Midbrain (tissue), 1 donor: Measurements from ENCODE around the gene CACNA1A.
"Not testable (repeated sequence)": the region's sequence is repeated elsewhere in the genome, so short reads cannot be mapped to it uniquely, and the experiment has no call there.

Experiments
- DNase-seq: peaks from one replicate; lab custom pipeline; 2025; lab: John Stamatoyannopoulos, UW

Gene CACNA1A

DNA sequence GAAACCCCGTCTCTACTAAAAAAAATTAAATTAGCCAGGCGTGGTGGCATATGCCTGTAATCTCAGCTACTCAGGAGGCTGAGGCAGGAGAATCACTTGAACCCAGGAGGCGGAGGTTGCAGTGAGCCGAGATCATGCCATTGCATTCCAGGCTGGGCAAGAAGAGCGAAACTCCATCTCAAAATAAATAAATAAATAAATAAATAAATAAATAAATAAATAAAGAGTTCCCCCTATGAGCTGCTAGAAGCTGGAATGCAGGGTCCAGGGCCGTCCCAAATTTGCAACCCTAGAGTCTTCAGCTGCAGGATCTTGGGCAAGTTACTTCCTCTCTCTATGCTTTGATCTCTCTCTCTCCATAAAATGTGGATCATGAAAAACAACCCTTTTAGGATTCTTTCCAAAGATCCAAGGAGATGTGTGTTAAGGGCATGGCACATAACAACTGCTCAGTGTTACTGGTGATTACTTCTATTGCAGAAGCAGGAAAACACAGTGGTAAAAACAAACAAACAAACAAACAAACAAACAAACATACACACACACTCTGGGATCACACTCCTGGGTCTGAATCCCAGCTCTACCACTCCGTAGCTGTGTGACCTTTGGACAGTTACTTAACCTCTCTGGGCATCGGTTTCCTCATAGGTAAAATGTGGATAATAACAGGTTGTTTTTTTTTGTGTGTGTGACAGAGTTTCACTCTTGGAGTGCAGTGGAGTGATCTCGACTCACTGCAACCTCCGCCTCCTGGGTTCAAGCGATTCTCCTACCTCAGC is 78.8 kb downstream of the CACNA1A start:
- DNase-seq = no peak

DNA sequence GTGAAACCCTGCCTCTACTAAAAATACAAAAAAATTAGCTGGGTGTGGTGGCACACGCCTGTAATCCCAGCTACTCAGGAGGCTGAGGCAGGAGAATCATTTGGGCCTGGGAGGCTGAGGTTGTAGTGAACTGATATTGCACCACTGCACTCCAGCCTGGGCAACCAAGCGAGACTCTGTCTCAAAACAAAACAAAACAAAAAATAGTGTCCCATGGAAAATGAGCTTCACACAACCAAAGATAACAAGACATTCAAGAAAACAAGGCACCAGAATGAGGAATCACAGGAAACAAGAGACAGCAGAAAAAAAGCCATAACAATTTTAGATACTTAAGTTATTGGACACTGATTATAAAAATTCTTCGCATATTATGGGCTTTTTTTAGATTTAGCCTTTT is 80.4 kb downstream of the CACNA1A start:
- not testable (repeated sequence) for DNase-seq

DNA sequence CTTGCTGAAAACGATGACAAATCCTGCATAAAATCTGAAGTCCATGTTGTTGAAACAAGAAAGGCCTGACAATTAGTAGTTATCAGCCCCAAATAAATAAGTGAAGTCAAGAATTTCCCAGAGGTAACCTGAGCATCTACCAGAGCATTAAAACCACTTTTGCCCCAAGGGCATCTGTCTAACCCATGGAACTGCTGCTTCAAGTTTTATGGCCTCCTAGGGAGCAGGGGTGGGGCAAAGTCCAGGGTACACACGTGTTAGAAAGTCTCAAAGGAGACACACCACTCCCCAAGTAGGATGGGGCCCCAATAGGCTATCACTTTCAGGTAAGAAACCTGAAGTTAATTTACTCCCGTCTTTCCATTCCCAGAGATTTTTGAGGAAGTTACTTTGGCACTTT is 81.1 kb downstream of the CACNA1A start:
- DNase-seq = no peak

DNA sequence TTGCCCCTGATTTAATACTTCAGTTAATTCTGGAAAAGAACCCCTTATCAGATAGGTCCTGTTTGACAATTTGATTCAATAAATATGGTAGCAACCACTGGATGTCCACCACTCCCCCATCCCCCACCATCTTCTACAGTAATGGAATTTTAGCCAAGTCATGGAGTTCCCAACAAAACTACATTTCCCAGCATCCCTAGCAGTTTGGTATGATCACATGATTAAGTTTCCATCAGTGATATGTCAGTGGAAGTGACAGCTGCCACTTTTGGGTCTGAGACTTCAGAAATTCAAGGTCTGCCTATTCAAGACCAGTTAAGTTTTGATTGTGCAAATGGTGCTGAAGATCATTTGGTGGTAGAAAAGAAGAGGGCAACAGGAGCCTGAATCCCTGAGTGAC is 85.5 kb downstream of the CACNA1A start:
- no peak for DNase-seq

DNA sequence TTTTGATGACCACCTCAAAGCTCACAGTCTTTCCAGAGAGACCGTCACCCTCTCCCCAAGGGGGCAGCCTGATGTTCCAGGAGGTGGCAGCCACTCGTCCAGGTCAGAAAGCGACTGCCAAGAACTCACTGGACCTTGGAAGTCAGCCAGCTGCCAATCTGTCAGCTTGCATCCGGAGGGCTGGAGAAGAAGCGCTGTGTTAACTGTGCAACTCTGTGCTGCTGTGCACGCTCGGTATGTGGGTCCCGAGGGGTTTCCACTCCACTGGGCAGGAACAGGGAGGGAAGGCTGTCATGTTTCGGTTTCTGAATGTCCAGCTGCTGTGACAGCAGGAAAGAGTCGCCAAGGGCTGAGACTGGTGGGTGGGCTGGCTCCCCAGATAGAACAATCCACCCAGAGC is 89.2 kb downstream of the CACNA1A start:
- no peak for DNase-seq

DNA sequence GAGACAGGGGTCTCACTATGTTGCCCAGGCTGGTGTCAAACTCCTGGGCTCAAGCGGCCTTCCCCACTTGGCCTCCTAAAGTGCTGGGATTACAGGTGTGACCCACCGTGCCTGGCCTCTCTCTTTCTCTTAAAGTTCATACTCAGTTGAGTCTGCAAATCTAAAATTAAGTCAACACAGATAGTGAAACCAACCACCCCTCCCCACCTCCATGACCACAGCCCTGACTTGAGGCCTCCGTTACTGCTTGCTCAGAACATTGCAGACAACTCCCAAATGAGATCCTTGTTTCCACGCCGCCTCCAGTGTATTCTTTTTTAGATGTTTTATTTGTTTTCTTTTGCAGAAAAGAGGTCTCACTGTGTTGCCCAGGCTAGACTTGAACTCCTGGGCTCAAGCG is 94.4 kb downstream of the CACNA1A start:
- DNase-seq = no peak

DNA sequence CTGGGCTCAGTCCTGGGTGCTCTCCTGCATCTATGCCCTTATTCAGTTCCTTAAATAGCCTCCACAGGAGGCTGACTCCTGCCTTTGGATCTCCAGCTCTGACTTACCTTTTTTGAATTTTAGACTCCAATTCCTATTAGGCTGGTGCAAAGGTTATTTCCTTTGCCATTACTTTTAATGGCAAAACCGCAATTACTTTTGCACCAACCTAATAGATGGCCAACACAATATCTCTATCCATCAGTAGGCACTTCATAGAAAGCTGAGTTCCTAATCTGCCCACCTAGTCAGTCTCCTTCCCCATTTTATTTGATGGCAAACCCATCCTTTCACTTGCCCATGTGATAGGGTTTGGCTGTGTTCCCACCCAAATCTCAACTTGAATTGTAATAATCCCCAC is 95.3 kb downstream of the CACNA1A start:
- no peak for DNase-seq

DNA sequence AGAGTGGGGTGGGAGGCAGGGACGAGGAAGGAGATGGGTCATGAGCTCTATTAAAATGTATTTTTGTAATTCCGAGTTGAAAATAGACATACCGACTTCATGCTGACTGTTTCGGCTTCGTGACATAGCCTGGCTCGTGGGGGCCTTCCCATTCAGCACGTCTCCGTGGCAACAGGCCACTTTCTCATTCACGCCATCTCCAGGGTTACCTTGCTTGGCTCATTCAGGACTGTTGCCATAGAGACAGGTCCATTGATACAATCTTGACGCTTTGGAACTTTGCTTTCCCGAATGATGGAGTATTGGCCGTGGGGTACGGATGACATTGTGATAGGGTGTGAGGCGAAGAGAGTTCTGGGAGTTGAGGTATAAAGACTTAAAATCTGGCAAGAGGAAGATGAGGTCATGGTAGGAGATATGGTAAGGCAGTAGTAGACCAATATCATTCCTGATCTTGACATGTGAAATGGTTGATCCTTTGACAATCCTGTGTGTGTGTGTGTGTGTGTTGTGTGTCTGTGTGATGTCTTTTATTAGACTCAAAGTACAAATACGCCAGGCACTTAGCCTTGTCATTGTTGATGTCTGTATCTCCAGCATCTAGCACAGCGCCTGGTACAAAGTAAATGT is 97.3 kb downstream of the CACNA1A start:
- DNase-seq = no peak

DNA sequence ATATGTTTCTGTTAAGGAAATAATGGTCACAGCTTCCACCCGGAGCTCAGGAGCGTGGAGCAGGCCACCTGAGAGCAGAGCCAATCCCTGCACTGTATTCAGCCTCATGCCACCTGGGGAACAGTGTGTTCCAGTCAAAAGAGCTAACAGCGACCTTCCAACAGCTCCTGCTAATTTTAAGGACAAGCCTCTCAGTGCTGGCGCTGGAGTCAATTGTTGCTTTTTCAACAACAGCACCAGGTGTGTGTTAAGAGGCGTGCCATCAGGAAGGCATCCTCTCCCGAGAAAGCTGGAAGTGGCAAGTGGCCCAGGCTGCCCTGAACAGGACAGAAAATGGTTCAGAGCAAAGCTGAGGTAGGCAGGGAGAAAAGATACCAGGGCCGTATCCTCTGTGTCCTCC is 102.0 kb downstream of the CACNA1A start:
- DNase-seq = no peak

DNA sequence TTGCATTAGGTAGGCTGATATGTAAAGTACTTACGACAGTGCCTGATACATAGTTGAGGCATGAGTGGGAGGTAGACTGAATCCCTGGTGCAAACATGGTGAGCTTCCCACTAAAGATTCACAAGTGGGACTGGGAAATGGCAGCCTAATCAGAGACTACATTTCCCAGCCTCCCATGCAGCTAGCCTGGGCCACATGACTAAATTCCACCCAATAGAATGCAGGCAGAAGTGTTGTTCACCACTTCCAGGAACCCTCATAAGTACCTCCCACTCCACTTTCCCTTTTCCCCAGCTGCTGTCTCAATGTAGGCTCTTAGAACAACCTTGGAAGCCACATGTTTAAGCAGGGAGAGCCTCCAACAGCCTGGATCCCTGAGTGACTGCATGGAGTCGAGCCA is 104.9 kb downstream of the CACNA1A start:
- no peak for DNase-seq

DNA sequence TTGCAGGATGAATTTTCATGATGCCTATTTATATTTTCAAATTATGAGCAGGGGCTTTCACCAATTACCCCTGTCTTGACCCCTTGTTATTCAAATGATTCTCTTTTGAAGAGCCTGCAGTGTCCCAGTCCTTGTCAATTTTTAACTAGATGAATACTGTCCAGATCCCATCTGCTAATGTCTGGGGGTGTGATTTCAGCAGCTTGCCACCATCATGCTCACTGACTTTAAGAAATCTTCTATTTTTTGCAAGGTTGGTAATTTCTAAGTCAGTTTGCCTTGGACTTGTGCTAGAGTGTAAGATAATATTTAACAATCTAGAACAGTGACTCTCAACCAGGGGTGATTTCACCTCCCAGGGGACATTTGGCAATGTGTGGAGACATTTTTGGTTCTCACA is 106.0 kb downstream of the CACNA1A start:
- no peak for DNase-seq

DNA sequence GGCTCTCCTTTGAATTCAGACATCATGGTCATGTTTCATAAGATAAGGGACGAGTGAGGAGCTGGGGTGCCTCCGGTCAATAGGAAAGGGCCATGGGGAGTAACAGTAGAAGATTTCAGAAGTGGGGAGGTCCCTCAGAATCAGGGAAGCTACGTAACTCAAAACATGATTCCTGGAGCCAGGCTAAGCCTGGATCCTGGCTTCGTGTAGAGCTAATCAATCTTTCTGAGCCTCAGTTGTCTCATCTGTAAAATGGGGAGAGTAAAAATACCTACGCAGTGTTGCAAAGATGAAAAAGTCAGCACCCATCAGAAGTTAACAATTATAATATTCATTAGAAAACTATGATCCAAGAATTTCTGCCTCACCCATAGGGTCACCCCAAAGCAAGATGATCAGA is 106.5 kb downstream of the CACNA1A start:
- no peak for DNase-seq

DNA sequence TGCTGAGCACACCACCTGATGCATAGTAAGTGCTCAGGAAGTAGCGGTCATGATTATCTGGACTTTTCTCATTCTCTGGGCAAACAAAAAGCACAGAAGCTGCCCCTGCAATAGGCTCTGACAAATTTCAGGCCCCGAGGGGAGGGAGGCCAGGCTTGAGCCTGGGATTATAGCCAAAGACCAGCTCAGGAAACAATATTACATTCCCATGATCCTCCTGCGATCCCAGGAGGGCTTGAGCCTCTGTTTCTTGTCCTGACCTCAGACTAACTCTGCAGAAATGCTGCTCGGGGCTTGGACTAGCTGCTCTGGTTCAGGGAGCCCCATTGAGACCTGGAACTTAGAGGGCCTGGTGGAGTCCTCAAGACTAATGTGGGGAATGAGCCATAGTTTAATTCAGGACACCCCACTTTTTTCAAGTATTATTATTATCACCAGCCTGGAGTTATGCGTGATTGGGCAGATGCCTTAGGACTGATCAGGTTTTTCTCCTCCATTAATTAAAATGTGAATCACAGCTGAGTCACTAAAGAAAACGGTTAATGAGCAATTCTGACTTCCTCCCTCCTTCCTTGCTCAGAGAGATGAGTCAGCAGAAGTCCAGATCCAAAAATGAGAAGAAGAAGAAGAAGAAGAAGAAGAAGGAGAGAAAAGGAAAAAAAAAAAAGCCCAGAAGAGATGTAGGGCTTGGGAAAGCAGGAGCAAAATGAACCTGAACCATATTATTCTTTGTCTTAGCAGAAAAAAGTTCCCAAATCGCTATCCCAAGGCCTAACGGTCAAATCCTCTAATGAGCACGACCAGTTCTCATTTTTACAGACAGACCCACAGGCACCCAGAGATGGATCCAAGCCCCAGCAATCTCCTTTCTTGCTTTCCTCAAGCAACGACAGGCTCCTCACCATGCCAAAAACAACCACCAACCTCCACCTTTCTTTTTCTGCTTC is 107.2 kb downstream of the CACNA1A start:
- DNase-seq = no peak

DNA sequence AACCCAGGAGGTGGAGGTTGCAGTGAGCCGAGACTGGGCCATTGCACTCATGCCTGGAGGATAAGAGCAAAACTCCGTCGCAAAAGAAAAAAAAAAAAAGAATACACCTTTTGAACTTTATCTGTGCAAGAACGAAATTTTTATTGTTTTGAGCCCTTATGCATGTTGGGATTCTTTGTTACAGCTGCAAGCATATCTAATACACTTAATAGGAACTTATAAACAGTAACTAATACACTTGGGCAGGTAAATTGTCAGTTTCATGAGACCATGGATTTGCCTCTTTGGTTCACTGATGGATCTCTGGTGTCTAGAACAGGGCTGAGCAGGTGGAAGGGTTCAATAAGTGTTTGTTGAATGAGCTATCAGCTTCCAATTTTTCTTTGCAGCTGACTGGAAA is 108.1 kb downstream of the CACNA1A start:
- no peak for DNase-seq

DNA sequence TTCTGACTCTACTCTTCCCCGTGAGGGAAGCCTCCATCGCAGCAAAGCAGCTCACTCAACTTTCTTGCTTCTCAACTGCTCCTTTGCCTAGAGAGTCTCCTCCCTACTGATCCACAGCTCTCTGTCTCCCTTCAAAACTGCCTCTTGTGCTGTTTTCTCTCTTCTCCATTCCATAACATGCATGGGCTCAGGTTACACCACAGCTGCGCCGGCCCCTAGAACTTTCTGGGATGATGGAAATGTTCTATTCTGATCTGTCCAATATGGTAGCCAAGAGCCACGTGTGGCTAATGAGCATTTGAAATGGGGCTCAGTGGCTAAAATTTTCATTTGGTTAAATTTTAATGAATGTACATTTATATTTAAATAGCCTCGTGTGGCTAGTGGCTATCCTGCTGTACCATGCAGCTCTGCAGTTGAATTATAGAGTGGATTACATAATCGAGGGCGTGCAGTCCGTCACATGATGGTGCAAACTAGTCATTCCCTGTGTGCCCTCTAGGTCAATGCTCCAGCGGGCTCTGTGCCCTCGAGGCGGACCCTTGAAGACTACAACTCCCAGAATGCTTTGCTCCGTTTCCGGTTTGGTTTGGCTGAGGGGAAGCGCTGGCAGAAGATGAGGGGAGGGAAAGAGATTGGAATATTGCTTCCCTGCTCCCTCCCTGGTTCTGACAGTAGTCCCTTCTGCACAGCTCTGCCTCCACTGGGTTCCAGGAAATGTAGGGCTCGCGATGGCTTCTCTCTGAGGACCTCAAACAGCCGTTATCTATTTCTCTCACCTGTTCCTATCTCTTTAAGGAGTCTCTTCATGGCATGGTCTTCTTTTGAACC is 109.8 kb downstream of the CACNA1A start:
- DNase-seq = peak; percentile 39

DNA sequence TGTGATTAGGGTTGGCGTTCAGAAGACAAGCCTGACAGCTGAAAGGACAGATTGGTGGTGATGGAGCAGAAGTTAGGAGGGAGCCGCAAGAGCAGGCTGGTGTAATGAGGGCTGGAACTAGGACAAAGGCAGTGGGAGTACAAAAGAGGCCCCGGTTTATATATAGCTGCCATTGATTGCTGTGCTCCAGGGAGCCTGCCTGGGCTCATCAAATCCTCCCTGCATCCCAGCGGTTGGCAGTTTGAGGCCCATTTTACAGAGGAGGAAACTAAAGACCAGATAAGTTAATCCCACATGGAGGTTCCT is 123.7 kb downstream of the CACNA1A start:
- DNase-seq = no peak

DNA sequence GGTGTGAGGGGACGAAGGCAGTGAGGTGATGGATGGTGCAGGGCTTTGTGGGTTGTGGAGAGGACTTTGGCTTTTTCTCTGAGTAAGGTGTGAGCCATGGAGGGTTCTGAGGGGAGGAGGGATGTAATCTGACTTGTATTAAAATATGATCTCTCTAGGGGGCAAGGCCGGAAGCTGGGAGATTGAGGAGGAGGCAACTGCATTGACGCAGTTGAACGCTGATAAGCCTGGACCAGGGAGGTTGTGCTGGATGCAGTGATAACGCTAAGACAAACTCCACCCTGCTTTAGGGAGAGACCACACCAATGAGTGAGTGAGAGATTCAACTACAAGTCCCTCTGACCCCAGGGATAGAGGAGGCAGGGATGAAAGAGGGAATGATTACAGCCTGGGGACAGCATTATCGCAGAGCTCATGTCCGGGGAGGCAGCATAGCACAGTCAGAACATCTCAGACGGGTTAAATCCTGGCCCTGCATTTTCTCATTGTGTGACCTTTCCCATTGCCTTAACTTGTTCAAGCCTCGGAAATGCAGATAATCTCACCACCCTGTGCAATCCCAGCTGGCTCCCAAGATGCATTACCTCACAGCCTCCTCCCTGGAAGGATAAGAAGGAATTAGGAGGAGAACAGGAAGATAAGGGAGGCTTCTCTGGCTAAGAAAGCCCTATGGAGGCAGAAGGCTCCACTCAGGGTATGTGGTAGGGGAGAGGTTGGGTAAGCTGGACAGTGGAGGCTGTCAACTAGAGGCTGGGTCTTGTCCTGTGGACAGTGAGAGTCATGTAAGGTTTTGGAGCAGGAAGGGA is 124.2 kb downstream of the CACNA1A start:
- no peak for DNase-seq

DNA sequence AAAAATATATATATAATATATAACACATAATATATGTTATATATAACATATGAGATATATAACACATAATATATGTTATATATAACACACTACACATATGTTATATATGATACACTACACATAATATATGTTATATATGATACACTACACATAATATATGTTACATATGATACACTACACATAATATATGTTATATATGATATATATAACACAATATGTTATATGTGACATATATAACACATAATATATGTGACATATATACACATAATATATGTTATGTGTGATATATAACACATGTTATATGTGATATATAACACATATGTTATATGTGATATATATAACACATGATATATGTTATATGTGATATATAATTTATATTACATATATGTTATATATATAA is 129.7 kb downstream of the CACNA1A start:
- DNase-seq = no peak

DNA sequence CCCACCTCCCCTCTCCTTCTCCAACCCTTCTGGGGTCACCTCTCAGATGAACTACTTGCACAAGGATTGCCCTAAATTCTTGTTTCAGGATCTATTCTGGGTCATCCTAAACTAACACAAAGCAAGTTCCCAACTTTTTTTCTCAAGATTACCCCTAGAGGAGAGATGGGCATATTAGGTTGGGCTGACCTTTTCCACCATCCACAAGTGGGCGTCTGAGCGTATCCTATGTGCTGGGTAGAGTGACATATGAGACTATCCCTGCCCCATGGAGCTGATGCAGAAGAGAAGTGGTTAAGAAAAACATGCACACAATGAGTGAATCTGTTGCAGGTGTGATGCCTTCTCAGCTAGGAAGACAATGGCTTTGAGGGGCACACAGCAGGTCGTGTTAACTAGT is 132.7 kb downstream of the CACNA1A start:
- DNase-seq = no peak

DNA sequence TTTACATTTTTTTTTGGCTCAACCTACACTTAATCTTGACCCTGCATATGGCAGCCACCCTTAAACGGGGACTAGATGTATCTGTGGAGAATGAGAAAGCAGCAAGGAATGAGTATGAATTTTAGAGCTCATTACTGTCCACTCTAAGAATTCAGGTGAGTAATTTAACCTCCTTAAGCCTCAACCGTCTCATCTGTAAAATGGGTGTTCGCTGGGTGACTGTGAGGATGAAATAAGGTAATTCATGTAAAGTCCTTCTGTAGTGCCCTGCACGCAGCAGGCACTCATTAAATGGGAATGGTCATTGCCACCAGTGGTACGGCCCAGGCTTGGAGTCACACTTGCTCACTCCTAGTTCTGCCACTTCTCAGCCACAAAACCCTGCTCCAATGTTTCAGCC is 135.3 kb downstream of the CACNA1A start:
- no peak for DNase-seq

DNA sequence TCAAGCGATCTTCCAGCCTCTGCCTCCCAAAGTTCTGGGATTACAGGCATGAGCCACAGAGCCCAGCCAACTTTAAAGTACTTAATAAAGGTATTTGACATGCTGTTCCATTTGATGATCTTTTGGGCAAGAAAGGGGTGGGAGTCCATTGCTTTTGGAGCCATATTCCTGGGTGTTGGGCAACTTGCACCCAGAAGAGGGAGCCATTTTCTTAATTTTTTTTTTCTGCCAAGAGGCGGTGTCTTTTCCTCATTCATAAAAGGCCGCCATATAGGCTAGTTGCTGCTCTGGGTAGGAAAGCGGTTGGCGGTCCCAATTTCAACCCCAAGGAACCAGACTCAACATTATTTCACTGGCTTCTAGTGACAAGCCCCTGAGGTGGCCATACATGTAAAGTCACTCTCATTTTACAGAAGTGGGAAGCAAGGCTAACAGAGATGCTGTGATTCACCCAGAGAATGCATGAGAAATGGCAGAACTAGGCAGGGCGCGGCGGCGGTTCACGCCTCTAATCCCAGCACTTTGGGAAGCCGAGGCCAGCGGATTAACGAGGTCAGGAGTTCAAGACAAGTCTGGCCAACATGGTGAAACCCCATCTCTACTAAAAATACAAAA is 139.6 kb downstream of the CACNA1A start:
- DNase-seq = no peak
